Panc1 (cell line): ENCODE results near the gene RFX7. TPM values are rescaled to one million over a fixed set of nuclear protein-coding genes. Genes with fewer than 3 reads are reported as not detected.

Source experiments
- ATAC-seq: fragments of 200-7000 bp; cut with Tn5 transposase; 2 replicates; pipeline ENCODE4 v1.9.1; 2020; ENCODE audit warnings: mild to moderate bottlenecking, moderate library complexity
- BruUV-seq: library from RNA; stranded (reverse); fragments of 400-500 nt; replicated peaks from 2 replicates; lab custom pipeline; 2021; lab: Mats Ljungman, UMichigan
- CTCF ChIA-PET: fragments of 300-600 bp; sonication (Branson Sonifier 250); formaldehyde crosslinking; loops from one replicate; lab custom pipeline; 2022; ENCODE audit warnings: antibody characterized with exemption; lab: Charles Lee
- POLR2A ChIA-PET: fragments of 300-600 bp; sonication (Branson Sonifier 250); formaldehyde crosslinking; loops from one replicate; lab custom pipeline; 2022; ENCODE audit warnings: antibody characterized with exemption; lab: Charles Lee
- DNase-seq: peaks from one replicate; pipeline ENCODE4 v3.0.0-alpha.2; 2010; ENCODE audit warnings: low read depth, low spot score
- H3K27ac ChIP-seq: 2 replicates; pipeline ENCODE4 v1.5.1; 2011; ENCODE audit warnings: mild to moderate bottlenecking, low read length, inconsistent platforms
- H3K27me3 ChIP-seq: fragments of 200-500 bp; sonication (Bioruptor generic); 2 replicates; pipeline ENCODE4 v1.6.0; 2014; ENCODE audit warnings: low read length, inconsistent platforms; ENCODE audit not compliant: control insufficient read depth, insufficient read depth
- H3K36me3 ChIP-seq: fragments of 200-500 bp; sonication (Bioruptor generic); 2 replicates; pipeline ENCODE4 v1.5.1; 2014; ENCODE audit warnings: inconsistent platforms, mild to moderate bottlenecking, low read length, moderate library complexity; ENCODE audit not compliant: control insufficient read depth, insufficient read depth
- H3K4me1 ChIP-seq: 2 replicates; pipeline ENCODE4 v1.5.1; 2011; ENCODE audit warnings: inconsistent platforms, mild to moderate bottlenecking, low read length, moderate library complexity; ENCODE audit not compliant: control insufficient read depth, insufficient read depth
- H3K4me3 ChIP-seq, 2 experiments: 2 replicates each; pipeline ENCODE4 v1.5.1; 2011 to 2012; ENCODE audit warnings: low read depth in 2 of 2, low read length in 2 of 2, mild to moderate bottlenecking in 2 of 2, inconsistent platforms in 1 of 2, moderate library complexity in 1 of 2
- H3K9me3 ChIP-seq: fragments of 200-500 bp; sonication (Bioruptor generic); 2 replicates; pipeline ENCODE4 v1.5.1; 2014; ENCODE audit warnings: low read depth, mild to moderate bottlenecking, inconsistent platforms, low read length, moderate library complexity; ENCODE audit not compliant: control insufficient read depth, insufficient read depth
- CTCF ChIP-seq: fragments of 450-650 bp; IDR thresholded peaks from 2 replicates; pipeline ENCODE4 v1.5.1; 2017; ENCODE audit warnings: mild to moderate bottlenecking
- POLR2AphosphoS5 ChIP-seq: IDR thresholded peaks from 2 replicates; pipeline ENCODE4 v1.6.1; 2012; ENCODE audit warnings: mild to moderate bottlenecking, low read depth, low read length, moderate library complexity
- REST ChIP-seq, 2 experiments: IDR thresholded peaks; 2 replicates each; pipeline ENCODE4 v1.6.1; 2011 to 2012; ENCODE audit warnings: low read depth in 2 of 2, control low read depth in 1 of 2, low read length in 1 of 2, mild to moderate bottlenecking in 1 of 2, moderate library complexity in 1 of 2; ENCODE audit not compliant: insufficient read depth in 1 of 2
- SIN3A ChIP-seq: IDR thresholded peaks from 2 replicates; pipeline ENCODE4 v1.6.1; 2012; ENCODE audit warnings: low read depth, mild to moderate bottlenecking, low read length, moderate library complexity, borderline replicate concordance; ENCODE audit not compliant: insufficient read depth
- TCF7L2 ChIP-seq: IDR thresholded peaks from 2 replicates; pipeline ENCODE4 v1.6.1; 2011; ENCODE audit warnings: mild to moderate bottlenecking, low read depth, low read length, inconsistent platforms
- in situ Hi-C: cut with HindIII; loops from 2 replicates; pipeline ENCODE4 v1.10.0; 2016; ENCODE audit warnings: low sequenced_read_pairs, low pct_unique_long_range_greater_than_20kb
- intact Hi-C: fragments of 100-400 bp; cut with micrococcal nuclease; formaldehyde crosslinking; loops from one replicate; pipeline ENCODE4 v1.10.0; 2022; ENCODE audit not compliant: unreplicated experiment
- total RNA-seq: library from RNA; stranded (reverse); gene quantifications from one replicate; pipeline ENCODE4 v1.2.1, GENCODE V29; 2021; ENCODE audit not compliant: unreplicated experiment

Gene RFX7
- total RNA-seq, 1 experiment from 2014 or later, result 24.2 TPM

GRCh38 chr15:56098195-56098863, 145.3 kb downstream of the RFX7 start:
- no peaks in the 10 kb centered on the region for H3K9me3 ChIP-seq
- ChIA-PET POLR2A (interaction anchor here (1.3 kb wide), 1 partner anchor 35 kb away, joined by 3 read pairs; no protein-coding TSS in a partner anchor), CTCF (no interaction called here)
- TF ChIP-seq POLR2AphosphoS5 (no peak), REST (IDR thresholded peaks at IDR 0.05; ENCODE audit: insufficient read depth in 1 of 2, low read depth in 2 of 2, low read length in 1 of 2) (no peak), TCF7L2 (no peak), CTCF (no peak; the same call in 1 of the 2 replicates), SIN3A (no peak)
- no peaks in the 10 kb centered on the region for H3K4me1 ChIP-seq
- intact Hi-C loops, result no loop called here
- no peak overlapping the region for H3K27ac ChIP-seq
- DNase-seq (no peak), ATAC-seq (no peak)
- H3K27me3 ChIP-seq, result no peaks in the 10 kb centered on the region
- peaks cover 14% of the 10 kb centered on the region for H3K36me3 ChIP-seq
- no TSS peak for BruUV-seq
- H3K4me3 ChIP-seq, result no peak overlapping the region
- in situ Hi-C loops, result no loop called here

- H3K36me3 ChIP-seq, result peaks cover 14% of the 10 kb centered on the region
- in situ Hi-C loops (no loop called here), intact Hi-C loops (no loop called here)
- no peaks in the 10 kb centered on the region for H3K27me3 ChIP-seq
- ChIA-PET POLR2A (no interaction called here), CTCF (no interaction called here)
- ATAC-seq, result no peak
- no peaks in the 10 kb centered on the region for H3K4me1 ChIP-seq
- H3K4me3 ChIP-seq, result no peak overlapping the region
- no peaks in the 10 kb centered on the region for H3K9me3 ChIP-seq
- H3K27ac ChIP-seq, result no peak overlapping the region
- no peak for TF ChIP-seq REST (IDR thresholded peaks at IDR 0.05; ENCODE audit: insufficient read depth in 1 of 2, low read depth in 2 of 2, low read length in 1 of 2)
- TF ChIP-seq POLR2AphosphoS5, result no peak
- BruUV-seq, result no TSS peak
- no peak for DNase-seq
These were observed 148.3 kb downstream of the RFX7 start for GRCh38 chr15:56095406-56095805.
